GM19372 (cell line): ENCODE results near the gene IPO11.
"Not testable (repeated sequence)": the region's sequence is repeated elsewhere in the genome, so short reads cannot be mapped to it uniquely, and the experiment has no call there.

Experiments
- ATAC-seq: cut with Tn5 transposase; IDR thresholded peaks from one replicate; pipeline ENCODE4 v1.9.1; 2021; ENCODE audit warnings: mild to moderate bottlenecking, low read depth, moderate library complexity; ENCODE audit not compliant: unreplicated experiment

Gene IPO11

GRCh38 chr5:62565740-62566139, 153.2 kb downstream of the IPO11 start:
- not testable (repeated sequence) for ATAC-seq

DNA sequence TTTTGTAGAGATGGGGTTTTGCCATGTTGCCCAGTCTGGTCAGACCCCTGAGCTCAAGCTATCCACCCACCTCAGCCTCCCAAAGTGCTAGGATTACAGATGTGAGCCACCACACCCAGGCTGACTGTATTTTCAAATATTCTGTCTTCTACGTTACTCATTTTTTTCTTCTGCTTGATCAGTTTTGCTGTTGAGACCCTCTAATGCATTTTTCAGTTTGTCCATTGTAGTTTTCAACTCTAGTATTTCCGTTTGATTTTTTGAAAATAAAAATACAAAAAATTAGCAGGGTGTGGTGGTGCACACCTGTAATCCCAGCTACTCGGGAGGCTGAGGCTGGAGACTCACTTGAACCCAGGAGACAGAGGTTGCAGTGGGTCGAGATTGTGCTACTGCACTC, 155.6 kb downstream of the IPO11 start:
- no peak for ATAC-seq

- ATAC-seq, result no peak
These were observed 156.4 kb downstream of the IPO11 start for GRCh38 chr5:62568800-62569432.

GRCh38 chr5:62569470-62569869, 156.9 kb downstream of the IPO11 start:
- ATAC-seq, result no peak

- ATAC-seq, result no peak
These were observed 160.5 kb downstream of the IPO11 start for GRCh38 chr5:62572918-62573514.

DNA sequence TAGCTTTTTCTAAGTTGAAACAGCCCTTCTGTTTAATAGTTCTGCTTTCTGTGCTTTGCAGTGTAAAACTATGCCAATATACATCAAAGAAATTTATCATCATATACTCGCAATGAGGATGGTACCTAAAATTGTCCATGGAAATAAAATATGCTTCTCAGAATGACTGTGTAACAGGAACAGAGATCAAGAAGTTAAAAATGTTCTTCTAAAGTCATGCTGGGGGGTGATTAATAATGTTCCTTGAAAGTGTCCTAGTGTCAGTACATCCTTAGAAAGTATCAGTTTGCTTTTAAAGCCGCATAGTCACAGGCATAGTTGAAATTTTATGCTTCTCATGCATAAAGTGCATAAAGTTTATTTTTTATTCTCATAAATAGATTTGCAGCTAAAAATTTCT, 162.0 kb downstream of the IPO11 start:
- ATAC-seq, result no peak

- ATAC-seq, result no peak
These were observed 162.5 kb downstream of the IPO11 start for GRCh38 chr5:62575066-62575465.

DNA sequence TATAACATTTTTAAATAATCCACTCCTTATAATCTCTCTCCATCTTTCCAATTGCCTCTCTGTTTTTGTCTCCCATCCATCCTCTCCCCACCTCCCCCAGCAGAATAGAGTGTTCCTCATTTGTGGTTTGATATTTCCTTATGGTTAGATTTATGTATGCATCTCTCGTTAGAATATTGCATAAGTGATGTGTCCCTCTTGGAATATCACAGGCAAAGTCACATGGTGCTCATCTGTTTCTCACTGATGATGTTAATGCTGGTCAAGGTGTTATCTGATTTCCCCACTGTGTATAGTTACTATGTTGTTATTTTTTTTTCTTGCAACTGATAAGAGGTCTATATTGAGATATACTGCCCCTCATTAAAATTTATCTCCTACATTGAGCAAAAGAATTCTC, 162.9 kb downstream of the IPO11 start:
- ATAC-seq, result no peak

GRCh38 chr5:62576570-62577170, 164.1 kb downstream of the IPO11 start:
- ATAC-seq, result no peak

- ATAC-seq, result no peak
These were observed 164.9 kb downstream of the IPO11 start for GRCh38 chr5:62577488-62577887.

DNA sequence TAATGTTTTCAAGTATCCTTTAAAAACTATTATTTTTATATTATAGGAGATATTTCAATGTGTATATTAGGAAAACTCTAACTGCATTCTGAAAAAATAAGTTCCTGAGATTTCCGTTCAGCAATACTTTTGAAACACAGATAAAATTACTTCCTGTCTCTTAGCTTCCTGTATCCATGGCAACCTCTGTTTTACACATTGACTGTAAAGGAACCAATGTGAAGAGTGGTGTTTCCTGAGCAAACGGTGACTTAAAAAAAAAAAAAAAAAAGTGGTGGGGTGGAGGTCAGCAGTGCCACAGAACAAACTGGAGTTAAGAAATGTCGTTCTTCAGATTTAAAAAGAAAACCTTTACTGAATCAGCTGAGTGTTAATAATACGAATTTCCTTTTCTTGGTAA, 166.0 kb downstream of the IPO11 start, which contains the start of gene LRRC70:
LRRC70 (plus strand) TSS at position 280 of the 400 bp plus-strand sequence. CDS start 620 bp downstream, outside the sequence.
- peak; percentile 83 for ATAC-seq

GRCh38 chr5:62579761-62580160, 167.2 kb downstream of the IPO11 start:
- no peak for ATAC-seq

DNA sequence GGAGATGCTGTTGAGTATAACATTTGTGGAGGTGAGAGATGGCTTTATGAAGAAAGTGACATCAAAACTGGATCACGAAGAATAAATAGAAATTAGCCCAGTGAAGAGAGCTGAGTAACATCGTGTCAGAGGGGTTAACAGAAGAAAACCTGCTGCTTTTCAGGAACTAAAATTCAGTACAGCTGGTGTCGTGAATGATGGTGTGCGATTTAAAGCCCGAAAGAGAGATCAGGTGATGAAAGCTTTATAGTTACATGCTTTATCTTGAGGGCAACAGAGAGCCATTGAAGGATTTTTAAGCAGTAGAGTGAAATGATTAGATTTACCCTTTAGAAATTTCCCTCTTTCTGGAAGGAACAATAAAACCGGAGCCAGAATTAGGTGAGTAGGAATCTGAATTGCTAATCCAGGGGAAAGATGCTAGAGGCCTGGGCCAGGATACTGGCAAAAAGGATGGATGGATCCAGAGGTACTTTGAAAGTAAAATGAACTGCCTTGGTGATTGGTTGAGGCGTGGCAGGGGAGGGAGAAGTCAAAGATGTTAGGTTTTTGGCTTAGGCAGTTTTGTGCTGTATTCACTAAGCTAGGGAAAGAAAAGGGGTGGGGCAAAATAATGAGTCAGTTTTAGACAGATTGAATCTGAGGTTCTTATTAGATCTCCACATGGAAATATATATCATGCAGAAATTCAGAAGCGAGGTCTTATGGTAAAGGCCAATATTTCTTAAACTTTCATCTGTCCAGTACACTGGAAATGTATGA, 169.5 kb downstream of the IPO11 start:
- ATAC-seq, result no peak

GRCh38 chr5:62584391-62584790, 171.8 kb downstream of the IPO11 start:
- ATAC-seq, result no peak

DNA sequence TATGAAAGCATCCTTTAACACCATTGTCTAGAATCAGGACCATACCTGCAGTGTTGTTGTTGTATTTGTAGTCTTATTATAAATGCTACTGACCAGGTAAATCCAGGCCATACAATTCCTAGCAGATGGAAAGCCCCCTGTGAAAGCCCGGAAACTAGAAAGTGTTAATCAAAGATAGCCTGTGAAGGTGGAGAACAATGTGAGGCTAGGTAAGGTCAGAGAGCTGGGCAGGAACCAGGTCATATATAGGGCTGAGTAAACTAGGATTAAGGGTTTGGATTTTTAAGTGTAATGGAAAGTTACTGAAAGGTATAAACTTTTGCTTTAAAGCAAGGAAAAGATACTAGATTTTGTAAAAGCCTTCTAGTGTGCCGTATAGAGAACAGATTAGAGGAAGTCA, 172.7 kb downstream of the IPO11 start:
- no peak for ATAC-seq

GRCh38 chr5:62585751-62586150, 173.2 kb downstream of the IPO11 start:
- ATAC-seq, result no peak

- ATAC-seq, result no peak
These were observed 175.2 kb downstream of the IPO11 start for GRCh38 chr5:62587737-62588136.

DNA sequence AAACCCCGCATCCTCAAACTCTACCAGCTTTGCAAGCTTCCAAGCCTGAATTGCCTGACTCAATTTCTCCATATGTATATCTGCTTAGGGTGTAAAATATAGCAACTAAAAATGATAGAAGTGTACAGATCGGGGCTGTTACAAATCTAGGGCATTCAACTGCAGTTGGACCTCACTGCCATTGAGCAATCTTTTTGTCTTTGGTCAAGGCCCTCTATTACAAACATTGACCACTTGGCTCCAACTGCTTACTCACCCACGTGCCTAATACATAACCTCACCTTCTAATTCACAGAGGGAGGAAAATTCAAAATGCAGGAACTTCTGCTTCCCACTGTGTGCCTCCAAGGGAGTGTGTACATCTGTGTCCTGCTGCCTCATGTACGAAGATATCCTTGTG, 176.1 kb downstream of the IPO11 start:
- no peak for ATAC-seq

DNA sequence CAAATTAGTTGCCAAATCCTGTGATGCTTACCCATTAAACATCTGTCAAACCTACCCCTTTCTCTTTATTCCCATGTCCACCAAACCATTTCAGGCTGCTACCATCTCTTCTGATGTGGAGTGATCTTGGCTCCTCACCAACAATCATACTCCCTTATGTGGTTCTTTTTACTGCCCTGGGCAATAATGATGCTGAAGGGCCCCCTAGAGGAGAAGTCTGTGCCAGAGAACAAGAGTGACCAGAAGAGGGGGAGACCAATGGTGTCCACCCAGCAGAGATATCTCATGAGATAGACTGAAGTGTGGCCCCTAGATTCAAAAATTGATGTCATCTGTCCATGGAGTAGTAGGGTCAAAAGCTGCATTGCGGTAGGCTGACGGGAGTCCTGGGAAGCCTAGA, 176.9 kb downstream of the IPO11 start:
- no peak for ATAC-seq

DNA sequence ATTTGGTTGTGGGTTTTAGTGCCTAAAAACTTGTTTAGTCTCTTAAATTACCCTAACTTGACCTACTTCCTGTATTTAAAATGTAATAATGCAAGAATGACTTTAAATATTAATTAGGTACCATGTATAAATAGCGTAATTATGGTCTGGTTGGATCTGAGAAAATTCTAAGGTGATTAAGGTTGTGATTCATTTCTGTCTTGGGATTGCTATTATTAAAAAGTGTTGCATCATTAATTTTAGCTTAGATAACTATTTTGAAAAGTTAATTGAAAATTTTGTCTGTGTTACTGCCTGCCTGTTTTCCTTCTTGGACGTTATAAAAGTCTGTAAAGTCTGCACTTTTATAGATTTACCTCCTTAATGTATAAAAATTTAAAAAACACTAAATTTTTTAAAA, 177.8 kb downstream of the IPO11 start:
- no peak for ATAC-seq

GRCh38 chr5:62592558-62592957, 180.0 kb downstream of the IPO11 start:
- ATAC-seq, result no peak
